ENCODE results near the gene USF1.

GRCh38 chr1:161088587-161089110, 42.9 kb upstream of the USF1 start:
- TF ChIP-seq CTCF (IDR thresholded peaks at IDR 0.05; ENCODE audit: insufficient read depth, low read depth, low read length) (no peak), EZH2 (IDR thresholded peaks at IDR 0.05; ENCODE audit: insufficient read depth, low read length) (no peak)

All from astrocyte (in vitro differentiated cells and primary cell).